ENCODE measurements around the gene KCNIP4.
"Not testable (repeated sequence)": the region's sequence is repeated elsewhere in the genome, so short reads cannot be mapped to it uniquely, and the experiment has no call there.

KCNIP4 gene

GRCh38 chr4:21451032-21451431, 497.5 kb downstream of the KCNIP4 start:
- no peak for DNase-seq

- DNase-seq = no peak
Observed at GRCh38 chr4:21450331-21450730, 498.2 kb downstream of the KCNIP4 start.

- DNase-seq = no peak
Observed at GRCh38 chr4:21447301-21448054, 501.1 kb downstream of the KCNIP4 start.

DNA sequence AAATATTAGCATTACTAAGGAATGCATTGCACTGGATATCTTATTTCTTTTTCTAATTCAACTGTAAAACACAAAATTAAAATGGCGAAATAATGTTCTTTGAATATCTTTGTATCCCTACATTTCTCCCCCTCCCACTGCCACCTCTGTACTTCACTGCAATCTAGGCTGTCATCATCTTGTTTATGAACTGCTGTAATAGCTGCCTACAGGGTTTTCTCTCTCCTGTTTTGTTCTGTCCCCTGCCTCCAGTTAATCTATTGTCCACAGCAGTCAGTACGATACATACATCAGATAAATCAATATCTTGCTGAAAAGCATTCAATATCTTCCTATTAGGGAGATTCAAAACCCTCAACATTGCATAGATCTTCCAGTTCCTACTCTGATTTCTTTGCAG, 528.4 kb downstream of the KCNIP4 start:
- no peak for DNase-seq

GRCh38 chr4:21415728-21416127, 532.8 kb downstream of the KCNIP4 start:
- no peak for DNase-seq

GRCh38 chr4:21413807-21414370, 534.7 kb downstream of the KCNIP4 start:
- no peak for DNase-seq

DNA sequence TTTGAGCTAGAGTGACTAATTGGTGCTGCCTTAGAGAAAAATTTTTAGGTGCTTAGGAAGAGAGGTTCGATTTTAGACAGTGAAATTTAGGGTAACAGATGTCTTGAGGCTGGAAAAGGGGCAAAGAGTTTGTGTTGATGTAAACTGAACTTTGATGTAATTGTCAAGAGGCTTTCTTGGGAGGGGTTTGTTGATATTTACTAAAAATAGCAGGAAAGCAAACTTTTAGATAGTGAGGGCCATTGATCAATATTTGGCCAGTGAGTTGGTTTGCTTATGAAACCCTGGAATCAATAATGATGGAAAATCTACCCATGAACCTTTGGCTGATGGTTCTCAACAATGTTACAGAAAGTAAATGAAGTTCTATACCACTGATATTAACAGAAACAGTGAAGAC, 537.5 kb downstream of the KCNIP4 start:
- no peak for DNase-seq

- no peak for DNase-seq
Observed at GRCh38 chr4:21410372-21410771, 538.2 kb downstream of the KCNIP4 start.

DNA sequence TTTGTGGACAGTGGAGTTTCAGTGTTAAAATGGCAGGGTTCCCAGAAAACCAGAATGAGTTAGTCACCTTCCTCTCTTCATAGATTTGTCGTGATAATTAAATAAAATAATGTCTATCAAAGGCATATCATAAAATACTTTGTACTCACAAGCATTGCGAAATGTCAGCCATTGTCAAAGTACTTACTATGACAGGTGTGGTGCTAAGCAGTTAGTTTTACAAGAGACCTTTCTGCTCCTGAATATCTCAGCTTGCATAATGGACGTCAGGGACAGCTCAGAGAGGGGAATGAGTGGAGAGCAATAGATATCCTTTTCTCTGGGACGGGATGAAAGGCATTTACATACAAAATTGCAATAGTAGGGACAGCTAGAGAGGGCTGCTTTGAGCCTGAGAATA, 560.9 kb downstream of the KCNIP4 start:
- no peak for DNase-seq

- DNase-seq = no peak
Observed at GRCh38 chr4:21386166-21386780, 562.3 kb downstream of the KCNIP4 start.

GRCh38 chr4:21385706-21386105, 562.9 kb downstream of the KCNIP4 start:
- DNase-seq = no peak

- DNase-seq = no peak
Observed at GRCh38 chr4:21384609-21385008, 564.0 kb downstream of the KCNIP4 start.

- DNase-seq = no peak
Observed at GRCh38 chr4:21380861-21381260, 567.7 kb downstream of the KCNIP4 start.

- no peak for DNase-seq
Observed at GRCh38 chr4:21377046-21377445, 571.5 kb downstream of the KCNIP4 start.

DNA sequence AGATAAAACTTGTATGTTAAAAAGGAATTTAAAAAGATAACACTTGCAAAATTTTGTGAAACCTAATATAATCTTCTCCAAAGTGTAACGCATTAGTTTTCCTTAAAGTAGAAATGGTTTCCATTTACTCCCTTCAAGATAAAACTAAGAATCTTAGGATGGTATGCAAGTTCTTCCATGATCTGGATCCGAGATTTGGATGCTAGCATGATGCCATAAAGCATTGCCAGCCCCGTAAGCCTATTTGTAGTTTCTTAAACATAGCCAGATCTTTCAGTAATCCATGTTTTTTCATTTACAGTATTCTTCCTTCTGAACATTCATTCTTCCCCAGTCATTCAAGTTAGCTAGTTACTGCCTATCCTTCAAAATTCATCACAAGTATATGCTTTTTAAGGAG, 572.4 kb downstream of the KCNIP4 start:
- DNase-seq = no peak

DNA sequence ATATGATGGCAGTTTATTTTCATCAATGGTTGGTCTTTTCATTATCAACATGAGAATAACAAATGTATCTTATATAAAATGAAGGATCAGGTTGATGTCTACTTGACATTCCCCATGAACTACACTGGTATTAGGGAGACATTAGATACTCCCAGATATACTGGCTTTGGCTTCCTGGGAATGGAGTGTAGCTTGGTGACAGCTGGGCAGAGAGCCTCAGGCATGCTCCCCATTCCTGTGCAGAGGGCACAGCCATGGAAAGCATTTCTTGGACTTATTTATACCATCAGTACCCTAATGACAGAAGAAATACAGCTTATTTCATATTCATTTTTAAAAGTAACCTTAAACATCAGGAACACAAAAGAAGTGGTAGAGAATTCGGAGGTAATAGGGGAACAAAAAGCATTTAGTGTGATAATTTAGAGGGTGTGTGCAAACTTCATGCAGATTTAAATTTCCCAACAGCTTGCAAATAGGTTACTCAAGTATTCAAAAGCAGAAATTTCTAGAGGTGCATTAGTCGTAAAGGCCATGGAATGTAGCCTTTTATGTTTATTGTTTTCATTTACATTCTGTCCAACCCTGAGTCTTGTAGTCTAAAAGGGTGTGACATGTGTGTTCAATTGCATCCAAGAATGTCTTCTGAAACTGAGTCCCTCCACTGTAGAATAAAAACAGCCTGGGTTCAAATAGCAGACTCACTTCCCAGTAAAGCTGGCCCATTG, 573.8 kb downstream of the KCNIP4 start:
- DNase-seq = no peak

- DNase-seq = no peak
Observed at GRCh38 chr4:21367567-21367966, 581.0 kb downstream of the KCNIP4 start.

DNA sequence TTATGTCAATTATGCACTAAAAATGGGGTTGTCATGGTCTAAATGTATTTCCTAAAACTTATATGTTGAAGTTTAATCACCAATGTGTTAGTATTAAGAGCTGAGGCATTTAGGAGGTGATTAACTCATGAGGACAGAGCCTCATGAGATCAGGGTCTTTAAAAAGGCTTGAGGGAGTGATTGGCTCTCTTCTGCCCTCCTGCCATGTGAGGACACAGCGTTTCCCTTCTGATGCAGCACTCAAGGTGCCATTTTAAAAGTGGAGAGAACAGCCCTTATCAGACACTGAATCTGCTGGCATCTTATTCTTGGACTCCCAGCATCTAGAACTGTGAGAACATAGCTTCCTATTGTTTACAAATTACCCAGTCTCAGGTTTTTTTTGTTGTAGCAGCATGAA, 581.7 kb downstream of the KCNIP4 start:
- no peak for DNase-seq

GRCh38 chr4:21366312-21366711, 582.3 kb downstream of the KCNIP4 start:
- DNase-seq = no peak

GRCh38 chr4:21363701-21364100, 584.9 kb downstream of the KCNIP4 start:
- no peak for DNase-seq

DNA sequence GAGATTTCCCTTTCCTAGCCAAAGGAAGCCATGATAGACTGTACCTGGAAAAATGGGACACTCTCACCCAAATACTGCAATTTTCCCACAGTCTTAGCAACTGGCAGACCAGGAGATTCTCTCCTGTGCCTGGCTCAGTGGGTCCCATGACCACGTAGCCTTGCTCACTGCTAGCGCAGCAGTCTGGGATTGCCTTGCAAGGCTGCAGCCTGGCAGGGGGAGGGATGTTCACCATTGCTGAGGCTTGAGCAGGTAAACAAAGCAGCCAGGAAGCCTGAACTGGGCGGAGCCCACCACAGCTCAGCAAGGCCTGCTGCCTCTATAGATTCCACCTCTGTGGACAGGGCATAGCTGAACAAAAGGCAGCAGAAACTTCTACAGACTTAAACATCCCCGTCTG, 596.2 kb downstream of the KCNIP4 start:
- DNase-seq = not testable (repeated sequence)

- no peak for DNase-seq
Observed at GRCh38 chr4:21347142-21347541, 601.4 kb downstream of the KCNIP4 start.

DNA sequence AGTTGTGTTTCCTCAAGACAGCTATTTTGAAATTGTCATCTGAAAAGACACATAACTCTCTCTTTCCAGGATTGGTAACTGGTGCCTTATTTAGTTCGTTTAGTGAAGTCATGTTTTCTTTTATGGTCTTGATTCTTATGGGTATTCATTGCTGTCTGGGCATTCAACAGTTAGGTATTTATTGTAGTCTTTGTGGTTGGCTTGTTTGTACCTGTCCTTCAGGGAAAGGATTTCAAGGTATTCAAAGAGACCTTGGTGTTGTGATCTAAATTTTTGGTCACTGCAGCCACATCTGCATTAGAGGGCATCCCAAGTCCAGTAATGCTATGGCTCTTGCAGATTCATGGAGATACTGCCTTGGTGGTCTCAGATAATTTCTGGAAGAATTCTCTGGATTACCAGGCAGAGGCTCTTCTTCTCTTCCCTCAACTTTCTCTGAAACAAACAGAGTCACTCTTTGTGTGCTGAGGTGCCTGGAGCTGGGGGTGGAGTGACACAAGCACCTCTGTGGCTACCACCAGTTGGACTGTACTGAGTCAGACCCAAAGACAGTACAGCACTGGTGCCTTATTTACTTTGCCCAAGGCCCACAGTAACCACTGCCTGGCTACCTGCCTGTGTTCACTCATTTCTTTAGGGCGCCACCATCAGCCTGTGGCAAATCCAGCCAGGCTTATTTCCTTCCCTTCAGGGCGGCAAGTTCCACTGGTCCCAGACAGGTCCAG, 620.4 kb downstream of the KCNIP4 start:
- no peak for DNase-seq
